Stimulated activated naive CD8-positive, alpha-beta T cell treated with anti-CD3 and anti-CD28 coated beads, Interleukin-15, Interleukin-2, amounts not matched to agents 100 ng/mL and 50 ng/mL, for 24 hours (primary cell): ENCODE measurements around the gene AKAP13.
A peak's percentile ranks its signal among the peaks of the same experiment; 100 is the strongest.

Experiments used
- H3K27ac Mint-ChIP-seq: one replicate; pipeline ENCODE4 v1.8.0; 2021; ENCODE audit warnings: mild to moderate bottlenecking, mixed read lengths
- H3K27me3 Mint-ChIP-seq: one replicate; pipeline ENCODE4 v1.8.0; 2021; ENCODE audit warnings: mixed read lengths
- H3K36me3 Mint-ChIP-seq: one replicate; pipeline ENCODE4 v1.8.0; 2021; ENCODE audit warnings: low read depth, mixed read lengths
- H3K4me1 Mint-ChIP-seq: one replicate; pipeline ENCODE4 v1.8.0; 2021; ENCODE audit warnings: low read depth, mixed read lengths
- H3K4me3 Mint-ChIP-seq: one replicate; pipeline ENCODE4 v1.8.0; 2021; ENCODE audit warnings: mild to moderate bottlenecking, mixed read lengths
- H3K9me3 Mint-ChIP-seq: one replicate; pipeline ENCODE4 v1.8.0; 2021; ENCODE audit warnings: mixed read lengths

The AKAP13 gene

GRCh38 chr15:85454403-85454802 is 74.0 kb downstream of the AKAP13 start:
- Mint-ChIP-seq H3K4me1 (peaks cover 73% of the 10 kb centered on the region), H3K27ac (peak overlapping the region; percentile 73), H3K36me3 (peaks cover 34% of the 10 kb centered on the region), H3K27me3 (no peaks in the 10 kb centered on the region), H3K4me3 (no peak overlapping the region), H3K9me3 (peaks cover 20% of the 10 kb centered on the region)

- H3K27me3 Mint-ChIP-seq: no peaks in the 10 kb centered on the region
- H3K9me3 Mint-ChIP-seq: peaks cover 10% of the 10 kb centered on the region
- H3K4me1 Mint-ChIP-seq: peaks cover 79% of the 10 kb centered on the region
- H3K27ac Mint-ChIP-seq: no peak overlapping the region
- no peak overlapping the region for H3K4me3 Mint-ChIP-seq
- H3K36me3 Mint-ChIP-seq: peaks cover 19% of the 10 kb centered on the region
These were observed 75.5 kb downstream of the AKAP13 start for GRCh38 chr15:85455891-85456290.

- Mint-ChIP-seq H3K9me3 (peaks cover 4% of the 10 kb centered on the region), H3K4me1 (peaks cover 77% of the 10 kb centered on the region), H3K27ac (peak overlapping the region; percentile 48), H3K36me3 (peaks cover 10% of the 10 kb centered on the region), H3K4me3 (no peak overlapping the region), H3K27me3 (no peaks in the 10 kb centered on the region)
These were observed 76.4 kb downstream of the AKAP13 start for GRCh38 chr15:85456798-85457197.

- no peaks in the 10 kb centered on the region for H3K9me3 Mint-ChIP-seq
- no peak overlapping the region for H3K4me3 Mint-ChIP-seq
- peaks cover 11% of the 10 kb centered on the region for H3K36me3 Mint-ChIP-seq
- H3K4me1 Mint-ChIP-seq: peaks cover 77% of the 10 kb centered on the region
- peak overlapping the region; percentile 48 for H3K27ac Mint-ChIP-seq
- no peaks in the 10 kb centered on the region for H3K27me3 Mint-ChIP-seq
These were observed 77.1 kb downstream of the AKAP13 start for GRCh38 chr15:85457392-85457968.

- no peaks in the 10 kb centered on the region for H3K9me3 Mint-ChIP-seq
- H3K4me3 Mint-ChIP-seq: no peak overlapping the region
- peaks cover 75% of the 10 kb centered on the region for H3K4me1 Mint-ChIP-seq
- H3K27ac Mint-ChIP-seq: no peak overlapping the region
- peaks cover 11% of the 10 kb centered on the region for H3K36me3 Mint-ChIP-seq
- no peaks in the 10 kb centered on the region for H3K27me3 Mint-ChIP-seq
These were observed 78.4 kb downstream of the AKAP13 start for GRCh38 chr15:85458764-85459163.

- Mint-ChIP-seq H3K9me3 (peaks cover 2% of the 10 kb centered on the region), H3K27me3 (no peaks in the 10 kb centered on the region), H3K27ac (no peak overlapping the region), H3K4me1 (peaks cover 62% of the 10 kb centered on the region), H3K4me3 (no peak overlapping the region), H3K36me3 (peaks cover 13% of the 10 kb centered on the region)
These were observed 81.6 kb downstream of the AKAP13 start for GRCh38 chr15:85462029-85462428.

GRCh38 chr15:85463276-85463892 is 83.0 kb downstream of the AKAP13 start:
- Mint-ChIP-seq H3K9me3 (peaks cover 5% of the 10 kb centered on the region), H3K4me1 (peaks cover 68% of the 10 kb centered on the region), H3K27me3 (no peaks in the 10 kb centered on the region), H3K36me3 (peaks cover 17% of the 10 kb centered on the region), H3K4me3 (peak overlapping the region; percentile 12), H3K27ac (peak overlapping the region; percentile 56)

- no peak overlapping the region for H3K4me3 Mint-ChIP-seq
- peak overlapping the region; percentile 56 for H3K27ac Mint-ChIP-seq
- H3K27me3 Mint-ChIP-seq: no peaks in the 10 kb centered on the region
- H3K36me3 Mint-ChIP-seq: peaks cover 17% of the 10 kb centered on the region
- peaks cover 5% of the 10 kb centered on the region for H3K9me3 Mint-ChIP-seq
- peaks cover 65% of the 10 kb centered on the region for H3K4me1 Mint-ChIP-seq
These were observed 83.6 kb downstream of the AKAP13 start for GRCh38 chr15:85463976-85464375.

- Mint-ChIP-seq H3K4me1 (peaks cover 66% of the 10 kb centered on the region), H3K9me3 (peaks cover 5% of the 10 kb centered on the region), H3K36me3 (peaks cover 17% of the 10 kb centered on the region), H3K4me3 (no peak overlapping the region), H3K27me3 (no peaks in the 10 kb centered on the region), H3K27ac (no peak overlapping the region)
These were observed 84.1 kb downstream of the AKAP13 start for GRCh38 chr15:85464471-85464870.

- Mint-ChIP-seq H3K27me3 (no peaks in the 10 kb centered on the region), H3K4me1 (peaks cover 72% of the 10 kb centered on the region), H3K36me3 (peaks cover 10% of the 10 kb centered on the region), H3K27ac (no peak overlapping the region), H3K9me3 (peaks cover 5% of the 10 kb centered on the region), H3K4me3 (no peak overlapping the region)
These were observed 90.3 kb downstream of the AKAP13 start for GRCh38 chr15:85470563-85471271.

- Mint-ChIP-seq H3K27me3 (no peaks in the 10 kb centered on the region), H3K4me1 (peaks cover 82% of the 10 kb centered on the region), H3K36me3 (peaks cover 1% of the 10 kb centered on the region), H3K27ac (no peak overlapping the region), H3K4me3 (no peak overlapping the region), H3K9me3 (peaks cover under 1% of the 10 kb centered on the region)
These were observed 91.9 kb downstream of the AKAP13 start for GRCh38 chr15:85472349-85472748.

- H3K4me3 Mint-ChIP-seq: no peak overlapping the region
- peak overlapping the region; percentile 14 for H3K27ac Mint-ChIP-seq
- H3K27me3 Mint-ChIP-seq: no peaks in the 10 kb centered on the region
- peaks cover 80% of the 10 kb centered on the region for H3K4me1 Mint-ChIP-seq
- no peaks in the 10 kb centered on the region for H3K9me3 Mint-ChIP-seq
- H3K36me3 Mint-ChIP-seq: no peaks in the 10 kb centered on the region
These were observed 93.1 kb downstream of the AKAP13 start for GRCh38 chr15:85473455-85473854.

GRCh38 chr15:85474700-85475316 is 94.4 kb downstream of the AKAP13 start:
- Mint-ChIP-seq H3K9me3 (no peaks in the 10 kb centered on the region), H3K4me3 (no peak overlapping the region), H3K4me1 (peaks cover 88% of the 10 kb centered on the region), H3K36me3 (no peaks in the 10 kb centered on the region), H3K27me3 (no peaks in the 10 kb centered on the region), H3K27ac (peak overlapping the region; percentile 21)

GRCh38 chr15:85475317-85475701 is 94.9 kb downstream of the AKAP13 start:
- no peak overlapping the region for H3K4me3 Mint-ChIP-seq
- H3K27me3 Mint-ChIP-seq: no peaks in the 10 kb centered on the region
- H3K9me3 Mint-ChIP-seq: no peaks in the 10 kb centered on the region
- no peaks in the 10 kb centered on the region for H3K36me3 Mint-ChIP-seq
- peaks cover 87% of the 10 kb centered on the region for H3K4me1 Mint-ChIP-seq
- no peak overlapping the region for H3K27ac Mint-ChIP-seq

GRCh38 chr15:85475711-85476110 is 95.3 kb downstream of the AKAP13 start:
- no peak overlapping the region for H3K27ac Mint-ChIP-seq
- peaks cover 87% of the 10 kb centered on the region for H3K4me1 Mint-ChIP-seq
- no peak overlapping the region for H3K4me3 Mint-ChIP-seq

More at GRCh38 chr15:85475711-85476110, 95.3 kb downstream of the AKAP13 start:
- no peaks in the 10 kb centered on the region for H3K36me3 Mint-ChIP-seq
- no peaks in the 10 kb centered on the region for H3K9me3 Mint-ChIP-seq
- no peaks in the 10 kb centered on the region for H3K27me3 Mint-ChIP-seq
